Hindlimb muscle (tissue), 1 donor: Measurements from ENCODE around the gene MRPS10. TPM values are rescaled to one million over a fixed set of nuclear protein-coding genes. Genes with fewer than 3 reads are reported as not detected.
"Not testable (repeated sequence)": the region's sequence is repeated elsewhere in the genome, so short reads cannot be mapped to it uniquely, and the experiment has no call there.

Experiments
- DNase-seq: peaks from one replicate; pipeline ENCODE4 v3.0.0-alpha.2; 2013
- polyA plus RNA-seq: library from polyadenylated mRNA; unstranded; fragments of 120-200 nt; gene quantifications from one replicate; pipeline ENCODE4 v1.2.1, GENCODE V29; 2013; ENCODE audit not compliant: insufficient read length

Gene MRPS10
- polyA plus RNA-seq, 1 donor = 28.8 TPM

DNA sequence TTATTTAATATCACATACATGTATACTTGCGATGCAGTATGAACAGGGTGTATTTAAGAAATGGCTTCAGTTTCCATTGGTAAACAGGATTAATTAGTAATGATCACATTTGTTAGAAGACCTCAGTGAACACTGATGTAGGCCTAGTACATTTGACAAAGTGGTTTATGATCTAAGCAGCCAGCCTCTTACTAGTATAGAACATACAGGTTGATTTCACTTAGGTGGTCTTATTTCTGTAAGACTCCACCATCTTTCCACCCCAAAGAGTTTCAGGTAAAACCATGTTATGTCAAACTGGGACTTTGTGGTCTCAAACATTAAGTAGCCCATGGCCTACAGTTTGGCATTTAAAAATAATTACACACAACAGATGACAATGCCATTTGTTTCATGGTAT lies 20.2 kb upstream of the MRPS10 start:
- DNase-seq = no peak

DNA sequence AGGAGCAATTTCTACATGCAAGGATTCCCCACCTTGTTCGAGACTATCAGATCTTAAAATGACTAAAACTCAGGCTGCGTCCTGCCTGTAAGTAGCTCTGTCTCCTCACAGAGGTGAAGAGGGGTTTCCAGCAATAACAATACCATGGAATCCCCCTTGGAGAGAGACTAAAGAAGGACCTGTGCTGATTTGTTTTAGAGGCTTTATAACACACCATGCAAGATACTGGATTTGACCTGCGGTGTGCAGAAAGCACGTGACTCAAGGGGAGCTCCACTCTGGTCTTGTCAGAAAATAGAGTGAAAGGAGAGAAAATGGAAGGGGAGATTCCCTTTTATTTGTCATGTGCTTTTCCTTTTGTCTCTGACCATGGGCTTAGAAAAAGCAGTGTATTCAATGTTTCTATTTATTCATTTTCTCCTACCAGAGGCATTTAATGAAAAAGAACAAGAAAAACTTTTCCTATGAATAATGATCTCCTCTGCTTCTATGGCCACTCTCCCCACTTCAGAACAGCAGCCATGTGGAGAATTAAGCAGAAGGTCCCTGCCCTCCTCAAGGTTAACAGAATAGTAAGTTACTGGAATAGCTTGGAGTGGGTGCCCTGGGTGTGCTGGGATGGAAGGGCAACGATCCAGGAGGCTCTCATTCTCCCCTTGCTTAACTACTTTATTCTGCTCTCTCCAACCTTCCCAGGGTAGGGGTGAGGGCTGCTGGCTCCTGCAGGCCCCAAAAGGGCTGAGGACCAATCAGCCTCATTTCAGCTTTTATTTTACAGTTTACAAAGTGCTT lies 19.2 kb upstream of the MRPS10 start:
- DNase-seq = no peak

DNA sequence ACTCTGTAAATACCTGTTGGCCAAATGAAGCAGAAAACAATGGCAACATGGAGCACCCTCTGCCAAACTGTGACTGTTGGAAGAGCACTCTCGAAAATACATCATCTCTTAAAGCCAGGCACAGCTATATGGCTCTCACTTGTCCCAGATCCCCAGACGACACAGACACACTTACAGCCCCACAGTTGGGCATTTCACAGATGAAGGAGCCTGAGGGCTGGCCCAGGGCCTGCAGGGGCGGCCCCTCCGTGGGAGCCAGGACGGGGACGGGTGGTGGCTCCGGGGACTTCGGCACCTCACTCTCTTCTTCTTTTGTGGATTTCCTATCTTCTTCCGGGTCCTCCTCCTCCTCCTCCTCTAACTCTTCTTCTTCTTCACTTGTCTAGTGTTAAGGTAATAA lies 18.4 kb upstream of the MRPS10 start:
- DNase-seq = no peak

DNA sequence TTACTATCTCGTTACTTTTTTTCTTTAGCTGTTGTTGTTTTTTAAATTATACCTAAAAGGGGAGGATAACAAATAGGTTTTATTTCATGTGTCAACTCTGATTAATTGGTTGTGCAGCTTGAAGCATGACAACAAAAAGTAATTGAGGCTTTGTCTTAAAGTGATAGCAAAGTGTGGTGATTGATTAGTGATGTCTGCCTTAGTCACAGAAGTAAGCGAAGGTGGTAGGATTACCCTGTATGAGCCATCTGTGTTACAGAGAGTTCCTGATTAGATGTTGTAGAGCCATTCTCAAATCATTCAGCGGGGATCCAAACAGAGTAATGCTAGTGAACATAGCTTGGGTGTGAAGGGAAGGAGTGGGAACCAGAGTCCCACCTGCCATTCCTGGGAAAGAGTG lies 14.4 kb upstream of the MRPS10 start:
- DNase-seq = no peak

DNA sequence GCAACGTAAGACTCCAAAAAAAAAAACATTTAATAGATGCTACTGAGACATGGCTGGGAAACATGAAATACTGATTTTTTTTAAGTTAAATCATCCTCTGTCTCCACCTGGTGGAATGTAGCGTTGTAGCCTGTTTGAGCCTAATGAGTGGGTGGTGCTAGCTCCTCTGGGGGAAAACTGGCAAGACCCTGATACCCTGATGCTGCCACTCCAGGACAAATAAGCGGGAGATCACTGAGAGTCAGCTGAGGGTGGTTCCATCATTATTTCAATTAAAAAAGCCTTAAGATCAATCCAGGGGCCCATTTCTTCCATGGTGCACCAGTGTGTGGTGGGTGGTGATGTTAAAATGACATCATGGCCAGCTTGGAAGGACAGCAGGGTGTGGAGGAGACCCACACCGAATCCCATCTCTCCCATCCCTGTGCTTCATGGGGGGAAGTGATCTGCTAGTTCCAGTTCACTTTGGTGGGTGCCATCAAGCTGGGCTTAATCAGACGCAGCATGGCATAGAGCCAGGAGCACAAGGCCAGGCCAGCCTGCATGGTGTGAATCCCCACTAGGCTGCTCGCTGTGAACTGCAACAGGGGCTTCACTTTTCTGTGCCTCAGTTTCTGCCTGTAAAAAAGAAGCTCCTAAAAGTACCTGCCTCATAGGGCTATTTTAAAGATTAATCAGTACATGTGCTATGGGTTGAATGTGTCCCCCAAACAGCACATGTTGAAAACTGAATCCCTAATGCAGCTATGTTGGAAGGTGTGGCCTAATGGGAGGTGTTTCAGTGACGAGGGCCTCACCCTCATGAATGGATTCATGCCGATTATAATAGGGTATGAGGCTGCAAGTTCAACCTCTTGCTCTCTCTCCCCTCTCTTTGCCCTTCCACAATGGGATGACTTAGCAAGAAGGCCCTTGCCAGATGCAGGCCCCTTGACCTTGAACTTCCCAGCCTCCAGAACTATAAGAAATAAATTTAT lies 13.0 kb upstream of the MRPS10 start:
- no peak for DNase-seq

DNA sequence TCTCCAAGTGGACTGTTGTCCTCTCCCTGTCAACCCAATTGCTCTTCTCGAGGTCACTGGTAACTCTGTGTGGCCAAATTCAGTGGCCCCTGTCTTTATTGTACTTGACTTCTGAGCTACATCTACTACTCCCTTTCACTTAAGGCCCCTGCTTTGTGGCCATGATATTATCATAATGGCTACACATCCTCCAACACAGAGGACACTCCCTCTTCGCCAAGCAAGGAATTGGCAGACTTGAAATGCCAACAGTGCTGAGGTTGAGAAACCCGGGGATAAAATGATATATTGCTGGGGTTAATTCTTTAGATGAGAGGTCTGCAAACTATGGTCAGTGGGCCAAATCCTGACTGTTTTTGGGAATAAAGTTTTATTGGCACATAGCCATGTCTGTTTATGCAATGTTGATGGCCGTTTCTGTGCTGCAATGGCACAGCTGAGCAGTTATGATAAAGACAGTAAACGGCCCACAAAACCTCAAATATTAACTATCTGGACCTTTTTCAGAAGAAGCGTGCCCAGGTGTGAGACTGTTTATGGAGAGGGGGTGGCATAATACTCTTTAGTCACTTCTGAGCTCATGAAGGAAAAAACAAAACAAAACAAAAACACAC lies 12.0 kb upstream of the MRPS10 start:
- no peak for DNase-seq

DNA sequence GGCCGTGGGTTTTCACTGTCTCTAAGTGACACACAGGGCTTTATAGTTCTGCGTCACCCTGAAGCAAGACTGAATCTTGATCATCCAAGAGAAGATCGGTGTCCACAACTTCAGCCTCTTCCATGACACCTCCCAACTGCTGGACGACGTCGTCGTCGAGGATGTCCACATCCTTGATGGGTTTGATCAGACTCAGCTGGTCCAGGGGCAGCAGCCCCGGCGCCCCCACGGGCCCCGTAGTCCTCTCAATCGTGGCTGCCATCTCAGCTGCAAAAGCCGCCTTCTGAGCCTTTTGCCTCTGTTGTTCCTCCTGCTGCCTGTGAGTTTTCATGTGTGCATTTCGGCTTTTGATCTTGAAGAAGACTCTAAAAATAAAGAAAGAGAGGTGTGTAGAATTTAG lies 10.6 kb upstream of the MRPS10 start:
- DNase-seq = no peak

DNA sequence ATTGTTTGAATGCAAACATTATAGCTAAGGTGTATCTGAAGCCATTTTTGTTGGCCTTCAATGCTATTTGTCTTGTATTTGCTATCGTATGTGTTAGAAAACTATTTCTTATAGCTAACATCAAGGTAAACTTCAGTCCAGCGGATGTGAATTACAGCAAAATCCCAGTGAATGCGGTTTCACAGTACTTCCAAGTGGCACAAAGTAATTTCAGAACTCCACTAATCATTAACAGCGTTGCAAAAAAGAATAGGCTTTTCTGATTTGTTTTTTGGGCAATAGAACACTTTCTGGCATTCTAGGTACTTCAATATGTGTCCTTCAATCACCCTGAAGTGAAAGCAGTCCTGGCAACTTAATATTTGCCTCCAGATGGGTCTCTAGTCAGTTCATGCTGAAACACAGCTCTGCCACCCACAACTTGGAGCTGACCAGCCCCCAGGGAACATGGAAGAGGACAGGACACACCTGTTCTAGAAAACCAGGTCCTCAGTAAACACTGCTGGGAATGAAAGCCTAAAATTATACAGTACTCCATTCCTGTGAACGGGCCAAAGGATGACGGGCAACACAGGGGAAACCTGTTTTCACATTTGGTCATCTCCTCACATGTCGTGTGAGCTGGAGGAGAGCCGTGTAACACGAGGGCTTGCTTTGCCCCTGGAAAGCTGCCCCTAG lies 9.7 kb upstream of the MRPS10 start:
- no peak for DNase-seq

DNA sequence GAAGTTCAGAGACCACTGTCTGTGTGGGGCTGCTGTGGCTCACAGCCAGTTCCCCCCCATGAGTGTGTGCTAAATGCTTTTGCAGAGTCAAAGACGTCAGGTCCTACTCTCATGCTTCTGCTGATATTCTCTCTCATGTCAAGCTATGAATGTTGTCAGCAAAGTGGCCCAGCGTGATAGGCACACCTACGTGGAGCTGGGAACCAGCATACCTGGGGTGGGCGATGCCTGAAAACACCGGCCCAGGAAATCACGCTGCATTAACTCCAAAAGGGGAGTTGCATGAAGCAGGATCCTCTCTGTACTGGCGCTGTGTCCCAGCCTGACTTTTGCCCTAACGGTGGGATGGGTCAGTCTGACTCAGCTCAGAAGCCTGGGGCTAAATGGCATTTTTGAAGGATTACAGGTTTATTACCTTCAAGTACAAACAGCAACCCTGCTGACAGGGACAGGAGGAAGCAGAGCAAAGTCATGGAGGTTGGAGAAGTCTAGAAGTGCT lies 9.0 kb upstream of the MRPS10 start:
- DNase-seq = no peak

DNA sequence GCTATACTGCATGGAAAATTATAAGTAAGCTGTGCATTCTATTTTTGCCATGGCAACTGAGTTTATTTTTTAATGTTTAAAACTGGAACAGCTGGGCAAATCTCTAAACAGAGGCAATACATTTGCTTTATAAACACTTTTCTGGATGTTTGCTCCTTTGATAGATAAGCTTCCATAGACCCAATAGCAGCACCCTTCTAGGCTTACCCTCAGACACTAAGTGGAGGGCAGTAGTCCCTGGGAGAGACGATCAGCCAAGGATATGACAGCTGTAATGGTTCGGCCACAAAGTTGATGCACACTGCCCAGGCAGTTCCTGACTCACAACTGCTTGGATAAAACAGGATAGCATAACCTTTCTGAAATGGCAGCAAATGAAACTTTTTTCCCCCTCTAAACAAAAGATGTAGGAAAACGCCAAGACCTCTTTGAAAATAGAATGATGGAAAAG lies 8.5 kb upstream of the MRPS10 start:
- DNase-seq = no peak

DNA sequence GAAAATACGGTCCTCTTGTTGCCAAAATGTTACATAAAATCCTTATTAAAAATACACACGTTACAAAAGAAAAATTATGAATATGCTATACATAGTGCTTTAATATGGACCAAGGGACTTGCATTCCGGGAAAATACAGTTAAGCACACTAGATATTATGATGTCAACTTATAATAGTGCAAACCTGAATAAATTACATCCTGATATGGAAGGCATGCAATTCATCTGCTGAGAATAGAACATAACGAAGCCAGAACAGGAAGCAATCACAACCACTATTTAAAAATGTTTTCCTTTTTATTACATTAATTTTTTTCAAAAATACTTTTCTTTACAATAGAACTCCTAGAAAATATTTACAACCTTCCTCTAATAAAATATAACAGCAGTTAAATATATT lies 7.8 kb upstream of the MRPS10 start:
- DNase-seq = no peak

DNA sequence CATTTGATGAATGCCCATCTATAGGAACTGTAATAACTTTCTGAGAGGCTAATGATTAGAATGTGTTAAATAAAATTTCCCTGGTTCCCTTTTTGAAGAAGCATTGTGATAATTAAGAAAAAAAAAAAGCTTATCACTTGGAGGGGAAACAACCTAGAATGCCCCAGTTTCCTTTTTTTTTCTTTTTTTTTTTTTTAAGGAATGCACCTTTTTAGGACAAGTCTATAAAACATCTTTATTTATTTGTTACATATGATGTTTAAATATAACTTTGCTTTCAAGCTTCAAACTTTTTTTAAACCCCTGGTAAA lies 7.3 kb upstream of the MRPS10 start:
- no peak for DNase-seq

DNA sequence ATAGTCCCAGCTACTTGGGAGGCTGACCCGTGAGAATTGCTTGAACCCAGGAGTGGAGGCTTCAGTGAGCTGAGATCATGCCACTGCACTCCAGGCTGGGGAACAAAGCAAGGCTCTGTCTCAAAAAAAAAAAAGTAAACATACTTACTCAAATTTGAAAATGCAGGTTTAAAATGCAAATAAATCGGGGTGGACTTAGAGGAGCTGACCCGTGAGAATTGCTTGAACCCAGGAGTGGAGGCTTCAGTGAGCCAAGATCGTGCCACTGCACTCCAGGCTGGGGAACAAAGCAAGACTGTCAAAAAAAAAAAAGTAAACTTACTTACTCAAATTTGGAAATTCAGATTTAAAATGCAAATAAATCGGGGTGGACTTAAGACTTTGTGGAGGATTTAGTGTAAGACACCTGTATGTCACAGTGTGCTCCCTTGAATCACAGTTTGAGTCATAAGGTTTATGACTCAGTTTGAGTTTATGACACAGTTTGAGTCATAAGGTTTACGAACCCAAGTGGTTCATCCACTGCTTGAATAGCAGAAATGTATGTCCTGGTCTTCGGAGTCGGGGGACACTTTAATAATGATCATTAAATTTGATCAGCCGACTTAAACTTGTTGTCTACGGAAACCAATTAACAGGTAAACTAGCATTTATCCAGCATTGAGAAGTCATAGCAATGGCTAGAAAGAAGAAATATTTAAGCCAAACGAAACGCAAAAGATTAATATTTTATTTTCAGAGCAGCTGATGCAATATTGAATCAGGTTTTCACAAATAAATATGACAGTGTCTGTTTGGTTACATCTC lies 6.8 kb upstream of the MRPS10 start:
- no peak for DNase-seq

DNA sequence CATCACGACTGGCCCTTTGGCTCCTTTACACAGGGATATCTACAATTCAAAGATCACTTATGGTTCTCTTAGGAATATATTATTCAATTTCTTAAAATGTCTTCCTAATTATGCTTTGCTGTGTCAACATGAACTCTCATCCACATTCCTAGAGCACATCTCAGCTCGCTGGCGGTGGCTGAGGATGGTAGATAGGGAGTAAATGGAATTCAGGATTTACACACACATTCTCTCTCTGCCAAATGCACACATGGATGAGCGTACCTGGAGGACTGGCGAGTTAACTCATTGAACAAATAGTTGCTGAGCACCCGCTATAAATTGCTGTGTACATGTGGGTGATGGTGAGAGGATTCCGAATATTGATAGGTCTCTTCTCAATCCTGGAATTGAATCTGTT lies 4.8 kb upstream of the MRPS10 start:
- no peak for DNase-seq

DNA sequence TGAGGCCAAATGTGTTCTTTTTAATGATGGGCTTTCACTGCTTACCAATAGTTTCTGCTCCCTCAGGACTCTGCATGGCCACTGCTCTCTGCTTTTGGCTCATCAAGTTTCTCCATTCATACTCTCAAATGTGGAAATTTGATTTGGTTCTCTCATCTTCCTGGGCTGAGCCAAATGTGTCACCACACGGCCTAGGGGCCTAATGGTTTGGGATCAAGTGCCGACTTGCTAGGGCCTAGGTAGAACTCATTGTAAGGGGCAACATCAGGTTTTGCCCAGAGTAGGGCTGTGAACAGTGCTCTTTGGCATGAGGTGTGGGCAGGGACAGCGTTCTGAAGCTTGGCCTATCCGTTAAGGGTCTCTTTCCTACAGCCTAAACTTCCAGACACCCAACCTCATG lies 3.9 kb upstream of the MRPS10 start:
- DNase-seq = no peak

DNA sequence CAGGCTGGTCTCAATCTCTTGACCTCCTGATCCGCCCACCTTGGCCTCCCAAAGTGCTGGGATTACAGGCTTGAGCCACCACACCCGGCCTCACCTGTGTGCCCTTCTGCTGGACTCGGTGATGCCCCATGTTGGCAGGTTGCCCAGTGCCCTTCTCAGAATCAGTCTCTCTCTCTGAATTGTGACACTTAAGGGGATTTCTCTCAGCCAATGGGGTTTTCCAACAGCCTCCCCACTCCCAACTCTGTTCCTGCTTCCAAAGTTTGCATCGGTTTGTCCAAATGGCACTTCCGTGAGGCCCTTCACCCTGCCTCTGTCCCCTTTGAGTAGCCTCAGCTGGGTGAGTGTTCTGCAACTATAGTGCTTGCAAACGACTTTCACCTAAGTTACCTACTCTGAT lies 3.1 kb upstream of the MRPS10 start:
- DNase-seq = no peak

DNA sequence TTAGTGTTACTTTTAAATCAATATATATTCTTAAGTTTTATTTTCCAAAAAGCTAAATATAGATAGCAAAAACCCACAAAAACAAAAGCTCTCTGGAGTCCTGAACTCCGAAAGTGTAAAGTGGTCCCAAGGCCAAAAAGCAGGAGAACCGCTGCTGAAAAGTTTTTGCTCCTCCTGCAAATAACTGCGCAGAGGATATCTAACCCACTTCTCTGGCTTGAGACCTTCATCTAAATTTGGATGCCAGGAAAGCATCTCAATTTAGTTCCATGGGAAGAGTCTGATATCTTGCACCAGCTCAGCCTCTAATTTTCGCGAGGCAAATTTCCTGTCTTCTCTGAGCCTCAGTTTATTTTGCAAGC lies 523 bp downstream of the MRPS10 start:
- DNase-seq = peak; percentile 18

DNA sequence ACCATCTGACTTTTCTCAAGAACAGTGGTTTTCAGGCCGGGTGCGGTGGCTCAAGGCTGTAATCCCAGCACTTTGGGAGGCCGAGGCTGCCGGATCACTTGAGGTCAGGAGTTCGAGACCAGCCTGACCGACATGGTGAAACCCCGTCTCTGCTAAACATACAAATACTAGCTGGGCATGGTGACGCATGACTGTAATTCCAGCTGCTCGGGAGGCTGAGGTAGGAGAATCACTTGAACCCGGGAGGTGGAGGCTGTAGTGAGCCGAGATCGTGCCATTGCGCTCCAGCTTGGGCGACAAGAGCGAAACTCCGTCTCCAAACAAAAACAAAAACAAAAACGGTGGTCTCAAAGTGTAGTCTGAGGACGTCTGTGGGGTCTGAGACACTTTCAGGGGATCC lies 1.2 kb downstream of the MRPS10 start:
- not testable (repeated sequence) for DNase-seq

DNA sequence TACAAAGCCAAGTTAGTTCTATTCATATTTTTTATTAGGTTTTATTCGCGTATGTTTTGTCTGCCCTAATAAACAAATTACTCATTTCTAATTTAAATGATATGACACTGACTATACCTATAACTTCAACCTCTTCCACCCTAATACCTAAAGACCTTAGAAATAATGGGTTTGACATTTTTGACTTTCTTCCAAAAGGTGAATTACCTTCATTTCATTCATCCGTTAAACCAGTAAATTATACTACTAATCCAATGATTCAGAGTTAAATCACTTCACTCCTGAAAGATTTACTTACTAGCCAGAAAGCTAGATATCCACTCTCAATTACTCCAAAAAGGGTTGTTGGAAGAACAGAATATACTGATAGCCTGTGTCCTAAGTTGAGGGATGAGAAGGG lies 5.2 kb downstream of the MRPS10 start:
- DNase-seq = no peak

DNA sequence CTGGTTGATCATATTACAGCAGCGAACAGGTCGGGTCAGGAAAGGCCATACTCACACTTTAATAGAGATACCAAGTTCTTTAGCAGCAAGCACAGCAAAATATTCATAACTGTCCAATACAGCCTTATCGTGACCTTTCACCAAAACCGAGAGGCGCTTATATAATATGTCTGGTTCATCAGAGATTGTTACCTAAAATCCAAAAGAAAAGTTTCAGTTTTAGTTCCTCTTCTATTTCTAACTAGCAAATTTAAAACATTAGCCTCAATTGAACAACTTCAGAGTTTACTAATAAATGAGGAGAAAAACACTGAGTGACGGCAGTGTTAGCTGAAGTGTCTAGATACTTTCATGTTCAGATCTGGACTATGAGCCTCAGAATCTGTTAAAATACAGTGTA lies 5.9 kb downstream of the MRPS10 start:
- no peak for DNase-seq

DNA sequence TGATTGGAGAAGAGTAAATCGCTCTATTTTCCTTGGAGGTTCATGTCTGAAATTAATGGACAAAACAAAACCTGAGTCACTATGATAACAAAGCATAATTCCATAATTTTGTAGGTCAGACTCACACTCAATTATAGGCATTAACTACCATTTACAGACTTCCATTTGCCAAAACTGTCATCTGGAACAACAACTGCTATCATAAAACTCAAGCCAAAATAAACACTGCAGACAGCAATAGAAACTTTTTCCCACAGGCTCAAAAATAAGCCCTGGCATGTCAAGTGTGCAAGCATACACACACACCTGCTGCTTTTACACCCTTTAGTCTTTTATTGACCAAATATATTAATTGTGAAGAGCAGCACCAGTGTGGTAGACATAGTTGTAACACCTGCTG lies 7.1 kb downstream of the MRPS10 start:
- DNase-seq = no peak

DNA sequence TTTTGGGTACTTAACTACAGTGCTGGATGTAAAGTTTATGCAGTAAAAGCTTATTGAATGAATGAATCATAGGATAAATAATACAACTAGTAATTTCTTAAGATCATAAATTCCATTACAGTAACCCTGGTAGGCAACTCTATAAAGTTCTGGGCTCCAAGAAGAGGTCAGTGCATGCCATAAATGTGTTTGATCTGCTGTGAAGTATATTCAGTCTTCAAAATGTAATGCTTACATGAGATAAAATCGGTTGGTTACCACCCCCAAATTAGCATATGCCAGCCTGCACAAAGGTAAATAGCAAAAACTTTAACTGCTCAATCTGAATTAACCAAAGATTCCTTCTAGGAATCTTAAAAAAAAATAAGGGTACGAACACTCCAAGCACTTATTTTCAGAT lies 10.1 kb downstream of the MRPS10 start:
- not testable (repeated sequence) for DNase-seq
